Cardiac muscle cell (in vitro differentiated cells and primary cell): ENCODE data around the gene PSMB1. TPM values are rescaled to one million over a fixed set of nuclear protein-coding genes. Genes with fewer than 3 reads are reported as not detected.
"Not testable (repeated sequence)": the region's sequence is repeated elsewhere in the genome, so short reads cannot be mapped to it uniquely, and the experiment has no call there.

Experiments used
- DNase-seq, 2 donors: peaks; one replicate each; pipeline versions ENCODE4 v3.0.0 to v3.0.0-alpha.2; 2010 to 2017; ENCODE audit warnings: low read depth in 1 of 2, low spot score in 1 of 2
- H3K27ac ChIP-seq: fragments of 200-600 bp; sonication (generic); 2 replicates; pipeline ENCODE4 v1.5.1; 2016
- H3K27me3 ChIP-seq: fragments of 200-600 bp; sonication (generic); 2 replicates; pipeline ENCODE4 v1.6.0; 2016; ENCODE audit warnings: control low read depth
- H3K36me3 ChIP-seq: fragments of 200-600 bp; sonication (generic); 2 replicates; pipeline ENCODE4 v1.5.1; 2016; ENCODE audit warnings: control low read depth
- H3K4me1 ChIP-seq: fragments of 200-600 bp; sonication (generic); 2 replicates; pipeline ENCODE4 v1.8.1; 2017; ENCODE audit warnings: low read depth, mild to moderate bottlenecking, mixed run types
- H3K4me3 ChIP-seq: fragments of 200-600 bp; sonication (generic); 2 replicates; pipeline ENCODE4 v1.5.1; 2016; ENCODE audit warnings: mild to moderate bottlenecking
- H3K9me3 ChIP-seq: fragments of 200-600 bp; sonication (generic); 2 replicates; pipeline ENCODE4 v1.5.1; 2017; ENCODE audit warnings: low read depth, mild to moderate bottlenecking, control low read depth
- polyA plus RNA-seq: library from polyadenylated mRNA; unstranded; fragments of >200 nt; fragmentation: Nextera tagmentation; extraction: Ambion mirVana; gene quantifications from 2 replicates; pipeline ENCODE4 v1.2.1, GENCODE V29; 2016
- total RNA-seq: library from RNA; depleted of rRNA; stranded (reverse); fragments of >200 nt; gene quantifications from 2 replicates; pipeline ENCODE4 v1.2.3, GENCODE V29; 2016
- TF ChIP-seq, protein P1 (sequence below): IDR thresholded peaks from 2 replicates; pipeline ENCODE4 v1.5.1; 2012; ENCODE audit warnings: low read depth, mild to moderate bottlenecking, low read length

Gene PSMB1
- total and polyA plus RNA-seq, 2 experiments from 2014 or later, result 162 to 499 TPM

DNA sequence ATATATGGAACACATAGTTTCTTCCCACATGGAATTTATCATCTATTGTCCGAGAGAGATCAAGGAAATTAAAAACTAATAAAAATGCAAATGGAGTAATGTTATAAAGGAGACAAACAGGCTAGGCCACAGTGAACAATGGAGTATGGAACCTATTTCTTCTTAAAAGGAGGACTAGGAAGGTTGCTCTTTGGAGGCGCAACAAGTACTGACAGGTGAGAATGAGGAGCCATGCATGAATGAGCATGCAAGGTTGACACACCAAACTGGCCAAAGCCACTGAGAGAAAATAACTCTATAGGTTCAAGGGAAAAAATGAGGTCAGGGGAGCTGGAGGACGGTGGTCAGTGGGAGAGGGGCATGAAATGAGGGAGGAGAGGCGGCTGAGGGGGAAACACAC is 40.9 kb downstream of the PSMB1 start:
- no peaks in the 10 kb centered on the region for H3K9me3 ChIP-seq
- no peak for DNase-seq
- no peak overlapping the region for H3K27ac ChIP-seq
- H3K36me3 ChIP-seq, result no peaks in the 10 kb centered on the region
- no peaks in the 10 kb centered on the region for H3K27me3 ChIP-seq
- H3K4me3 ChIP-seq, result no peak overlapping the region
- peaks cover 4% of the 10 kb centered on the region for H3K4me1 ChIP-seq
- TF ChIP-seq, protein P1, sequence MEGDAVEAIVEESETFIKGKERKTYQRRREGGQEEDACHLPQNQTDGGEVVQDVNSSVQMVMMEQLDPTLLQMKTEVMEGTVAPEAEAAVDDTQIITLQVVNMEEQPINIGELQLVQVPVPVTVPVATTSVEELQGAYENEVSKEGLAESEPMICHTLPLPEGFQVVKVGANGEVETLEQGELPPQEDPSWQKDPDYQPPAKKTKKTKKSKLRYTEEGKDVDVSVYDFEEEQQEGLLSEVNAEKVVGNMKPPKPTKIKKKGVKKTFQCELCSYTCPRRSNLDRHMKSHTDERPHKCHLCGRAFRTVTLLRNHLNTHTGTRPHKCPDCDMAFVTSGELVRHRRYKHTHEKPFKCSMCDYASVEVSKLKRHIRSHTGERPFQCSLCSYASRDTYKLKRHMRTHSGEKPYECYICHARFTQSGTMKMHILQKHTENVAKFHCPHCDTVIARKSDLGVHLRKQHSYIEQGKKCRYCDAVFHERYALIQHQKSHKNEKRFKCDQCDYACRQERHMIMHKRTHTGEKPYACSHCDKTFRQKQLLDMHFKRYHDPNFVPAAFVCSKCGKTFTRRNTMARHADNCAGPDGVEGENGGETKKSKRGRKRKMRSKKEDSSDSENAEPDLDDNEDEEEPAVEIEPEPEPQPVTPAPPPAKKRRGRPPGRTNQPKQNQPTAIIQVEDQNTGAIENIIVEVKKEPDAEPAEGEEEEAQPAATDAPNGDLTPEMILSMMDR, result no peak

- Histone ChIP-seq H3K4me3 (no peak overlapping the region), H3K4me1 (peaks cover 4% of the 10 kb centered on the region), H3K27ac (no peak overlapping the region), H3K9me3 (no peaks in the 10 kb centered on the region), H3K27me3 (no peaks in the 10 kb centered on the region), H3K36me3 (no peaks in the 10 kb centered on the region)
- TF ChIP-seq, protein P1, result no peak
- no peak for DNase-seq
These were observed 42.5 kb downstream of the PSMB1 start for GRCh38 chr6:170510631-170511030.

- no peaks in the 10 kb centered on the region for H3K9me3 ChIP-seq
- TF ChIP-seq, protein P1, result no peak
These were observed 43.4 kb downstream of the PSMB1 start for GRCh38 chr6:170509723-170510018.

DNA sequence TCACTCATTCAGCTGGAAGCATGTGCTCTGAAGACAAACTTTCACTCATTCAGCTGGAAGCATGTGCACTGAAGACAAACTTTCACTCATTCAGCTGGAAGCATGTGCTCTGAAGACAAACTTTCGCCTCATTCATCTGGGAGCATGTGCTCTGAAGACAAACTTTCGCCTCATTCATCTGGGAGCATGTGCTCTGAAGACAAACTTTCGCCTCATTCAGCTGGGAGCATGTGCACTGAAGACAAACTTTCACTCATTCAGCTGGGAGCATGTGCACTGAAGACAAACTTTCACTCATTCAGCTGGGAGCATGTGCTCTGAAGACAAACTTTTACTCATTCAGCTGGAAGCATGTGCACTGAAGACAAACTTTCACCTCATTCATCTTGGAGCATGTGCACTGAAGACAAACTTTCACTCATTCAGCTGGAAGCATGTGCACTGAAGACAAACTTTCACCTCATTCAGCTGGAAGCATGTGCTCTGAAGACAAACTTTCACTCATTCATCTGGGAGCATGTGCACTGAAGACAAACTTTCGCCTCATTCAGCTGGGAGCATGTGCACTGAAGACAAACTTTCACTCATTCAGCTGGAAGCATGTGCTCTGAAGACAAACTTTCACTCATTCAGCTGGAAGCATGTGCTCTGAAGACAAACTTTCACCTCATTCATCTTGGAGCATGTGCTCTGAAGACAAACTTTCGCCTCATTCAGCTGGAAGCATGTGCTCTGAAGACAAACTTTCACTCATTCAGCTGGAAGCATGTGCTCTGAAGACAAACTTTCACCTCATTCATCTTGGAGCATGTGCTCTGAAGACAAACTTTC is 44.0 kb downstream of the PSMB1 start:
- H3K27ac ChIP-seq, DNase-seq, H3K4me1 ChIP-seq, H3K4me3 ChIP-seq, H3K9me3 ChIP-seq, H3K27me3 ChIP-seq, H3K36me3 ChIP-seq: not testable (repeated sequence)

More at GRCh38 chr6:170509723-170510018, 43.4 kb downstream of the PSMB1 start:
- DNase-seq, result no peak
- Histone ChIP-seq H3K4me3 (no peak overlapping the region), H3K27me3 (no peaks in the 10 kb centered on the region), H3K36me3 (no peaks in the 10 kb centered on the region), H3K4me1 (peaks cover 4% of the 10 kb centered on the region), H3K27ac (no peak overlapping the region)

GRCh38 chr6:170508275-170508674 is 44.8 kb downstream of the PSMB1 start:
- not testable (repeated sequence) for H3K27ac ChIP-seq, H3K4me3 ChIP-seq, H3K9me3 ChIP-seq, H3K4me1 ChIP-seq, DNase-seq, H3K27me3 ChIP-seq, H3K36me3 ChIP-seq

DNA sequence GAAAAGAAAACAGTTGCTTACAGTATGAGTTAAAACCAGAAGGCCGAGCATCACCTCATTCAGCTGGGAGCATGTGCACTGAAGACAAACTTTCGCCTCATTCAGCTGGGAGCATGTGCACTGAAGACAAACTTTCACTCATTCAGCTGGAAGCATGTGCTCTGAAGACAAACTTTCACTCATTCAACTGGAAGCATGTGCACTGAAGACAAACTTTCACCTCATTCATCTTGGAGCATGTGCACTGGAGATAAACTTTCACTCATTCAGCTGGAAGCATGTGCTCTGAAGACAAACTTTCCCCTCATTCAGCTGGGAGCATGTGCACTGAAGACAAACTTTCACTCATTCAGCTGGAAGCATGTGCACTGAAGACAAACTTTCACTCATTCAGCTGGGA is 45.4 kb downstream of the PSMB1 start:
- H3K36me3 ChIP-seq, H3K4me3 ChIP-seq, DNase-seq, H3K27ac ChIP-seq, H3K27me3 ChIP-seq, H3K4me1 ChIP-seq, H3K9me3 ChIP-seq: not testable (repeated sequence)

- H3K27ac ChIP-seq, result no peak overlapping the region
- H3K4me3 ChIP-seq, result no peak overlapping the region
- TF ChIP-seq, protein P1, result no peak
- H3K36me3 ChIP-seq, result no peaks in the 10 kb centered on the region
- no peaks in the 10 kb centered on the region for H3K27me3 ChIP-seq
- peaks cover 4% of the 10 kb centered on the region for H3K4me1 ChIP-seq
- DNase-seq, result no peak
- H3K9me3 ChIP-seq, result no peaks in the 10 kb centered on the region
These were observed 46.7 kb downstream of the PSMB1 start for GRCh38 chr6:170506446-170506845.
